ENCODE results near the gene P2RY2.

DNA sequence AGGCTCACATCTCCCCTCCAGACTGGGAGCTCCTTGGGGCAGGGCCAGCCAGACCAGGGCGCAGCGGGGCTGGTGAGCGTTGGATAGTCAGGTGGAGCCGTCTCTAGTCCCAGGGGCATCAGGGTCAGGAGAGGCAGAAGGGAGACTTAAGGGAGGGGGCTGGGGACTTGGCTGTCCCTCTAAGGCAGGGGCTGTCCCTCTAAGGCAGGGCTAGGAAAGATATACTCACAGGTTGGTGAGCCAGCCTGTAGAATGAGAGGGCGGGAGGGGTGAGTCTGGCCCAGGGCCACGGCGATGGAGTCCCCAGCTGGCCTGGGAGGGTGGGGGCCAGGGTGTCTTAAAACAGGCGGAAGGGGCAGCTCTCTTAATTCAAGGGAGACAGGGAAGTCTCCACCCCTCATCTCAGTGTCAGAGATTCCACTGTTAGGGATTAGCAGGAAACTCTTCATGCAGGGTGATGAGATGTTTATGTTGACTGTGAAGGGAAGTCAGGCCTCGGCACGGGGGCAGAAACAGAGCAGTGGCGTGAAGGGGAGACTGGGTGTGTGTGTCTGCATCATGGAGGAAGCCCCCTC is 11.3 kb downstream of the P2RY2 start:
- TF ChIP-seq, protein P1, sequence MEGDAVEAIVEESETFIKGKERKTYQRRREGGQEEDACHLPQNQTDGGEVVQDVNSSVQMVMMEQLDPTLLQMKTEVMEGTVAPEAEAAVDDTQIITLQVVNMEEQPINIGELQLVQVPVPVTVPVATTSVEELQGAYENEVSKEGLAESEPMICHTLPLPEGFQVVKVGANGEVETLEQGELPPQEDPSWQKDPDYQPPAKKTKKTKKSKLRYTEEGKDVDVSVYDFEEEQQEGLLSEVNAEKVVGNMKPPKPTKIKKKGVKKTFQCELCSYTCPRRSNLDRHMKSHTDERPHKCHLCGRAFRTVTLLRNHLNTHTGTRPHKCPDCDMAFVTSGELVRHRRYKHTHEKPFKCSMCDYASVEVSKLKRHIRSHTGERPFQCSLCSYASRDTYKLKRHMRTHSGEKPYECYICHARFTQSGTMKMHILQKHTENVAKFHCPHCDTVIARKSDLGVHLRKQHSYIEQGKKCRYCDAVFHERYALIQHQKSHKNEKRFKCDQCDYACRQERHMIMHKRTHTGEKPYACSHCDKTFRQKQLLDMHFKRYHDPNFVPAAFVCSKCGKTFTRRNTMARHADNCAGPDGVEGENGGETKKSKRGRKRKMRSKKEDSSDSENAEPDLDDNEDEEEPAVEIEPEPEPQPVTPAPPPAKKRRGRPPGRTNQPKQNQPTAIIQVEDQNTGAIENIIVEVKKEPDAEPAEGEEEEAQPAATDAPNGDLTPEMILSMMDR (IDR thresholded peaks at IDR 0.05), result no peak
- no peak for TF ChIP-seq RARB (CRISPR knock-in tag; IDR thresholded peaks at IDR 0.05)
- no peak for TF ChIP-seq NPAS2 (CRISPR knock-in tag; IDR thresholded peaks at IDR 0.05; ENCODE audit: borderline replicate concordance)
- TF ChIP-seq EP300 (IDR thresholded peaks at IDR 0.05), result no peak
- TF ChIP-seq TP53 (CRISPR knock-in tag; IDR thresholded peaks at IDR 0.05), result no peak
- TF ChIP-seq POLR2A (IDR thresholded peaks at IDR 0.05; ENCODE audit: low read length), result no peak

Data from A549 (cell line).